SK-MEL-5 (cell line): ENCODE data around the gene INTS7. TPM values are rescaled to one million over a fixed set of nuclear protein-coding genes. Genes with fewer than 3 reads are reported as not detected.
"Not testable (repeated sequence)": the region's sequence is repeated elsewhere in the genome, so short reads cannot be mapped to it uniquely, and the experiment has no call there.

Source experiments
- DNase-seq: peaks from one replicate; pipeline ENCODE4 v3.0.0-alpha.2; 2016; ENCODE audit warnings: low read depth, low spot score
- in situ Hi-C: cut with HindIII; loops from 2 replicates; pipeline ENCODE4 v1.10.0; 2016; ENCODE audit warnings: low sequenced_read_pairs, high pct_unique_total_duplicates, low pct_unique_long_range_greater_than_20kb
- total RNA-seq: library from RNA; depleted of rRNA; stranded (reverse); fragments of >200 nt; shearing (Covaris generic); gene quantifications from 2 replicates; pipeline ENCODE4 v1.2.3, GENCODE V29; 2014

Gene INTS7
- total RNA-seq, 1 experiment from 2014 or later: 20.7 TPM

DNA sequence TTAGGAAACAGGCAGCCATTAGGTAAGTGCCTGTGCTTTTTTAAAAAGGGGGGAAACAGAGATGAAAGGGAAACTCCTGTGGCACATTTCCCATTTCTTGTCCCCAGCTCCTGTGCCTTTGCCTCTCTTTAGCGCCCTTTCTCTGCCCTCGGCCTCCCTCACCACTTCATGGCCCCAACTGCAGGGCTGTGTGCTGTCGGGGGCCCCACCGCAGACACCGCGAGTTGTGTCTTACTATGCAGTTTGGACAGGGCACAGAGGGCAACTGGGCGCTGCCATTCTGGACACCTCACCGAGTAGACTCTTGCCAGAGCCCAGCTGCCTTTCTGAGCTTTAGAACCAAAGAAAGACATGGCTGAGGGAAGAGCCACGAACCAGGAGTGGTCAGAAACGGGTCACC is 111.1 kb downstream of the INTS7 start:
- no peak for DNase-seq
- in situ Hi-C loops: no loop called here

DNA sequence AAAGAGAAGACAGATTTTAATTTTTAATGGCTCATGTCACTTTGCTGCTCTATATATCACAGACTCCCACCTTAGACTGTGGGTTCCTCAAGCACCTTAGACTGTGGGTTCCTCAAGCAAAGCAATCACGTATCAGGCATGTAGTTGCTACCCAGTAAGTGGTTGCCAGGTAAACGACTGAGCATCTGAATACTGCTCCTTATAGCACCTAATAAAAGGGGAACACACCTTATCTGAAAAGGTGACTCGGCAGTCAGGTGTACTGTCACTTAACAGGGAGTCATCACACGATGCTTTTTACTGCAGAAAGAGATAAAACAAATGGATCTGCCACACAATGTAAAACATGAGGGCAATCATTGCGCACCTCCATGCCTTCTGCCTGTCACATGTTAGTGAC is 112.3 kb downstream of the INTS7 start:
- no peak for DNase-seq
- in situ Hi-C loops: no loop called here

DNA sequence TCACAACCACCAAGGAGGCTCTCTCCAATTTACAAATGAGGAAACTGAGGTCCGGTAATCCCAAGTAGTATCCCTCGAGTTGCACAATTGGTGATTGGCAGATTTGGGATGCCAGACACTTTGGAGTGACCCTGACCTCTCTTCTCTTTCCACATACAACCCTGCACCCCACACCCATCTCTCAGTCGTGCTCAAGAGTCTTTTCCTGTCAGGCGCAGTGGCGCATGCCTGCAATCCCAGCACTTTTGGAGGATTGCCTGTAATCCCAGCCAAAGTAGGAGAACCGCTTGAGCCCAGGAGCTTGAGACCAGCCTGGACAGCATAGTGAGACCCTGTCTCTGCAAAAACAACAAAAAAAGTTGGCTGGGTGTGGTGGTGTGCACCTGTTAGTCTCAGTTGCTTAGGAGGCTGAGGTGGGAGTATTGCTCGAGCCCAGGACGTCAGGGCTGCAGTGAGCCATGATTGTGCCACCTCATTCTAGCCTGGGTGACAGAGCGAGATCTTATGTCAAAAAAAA is 113.7 kb downstream of the INTS7 start:
- in situ Hi-C loops: no loop called here
- no peak for DNase-seq

DNA sequence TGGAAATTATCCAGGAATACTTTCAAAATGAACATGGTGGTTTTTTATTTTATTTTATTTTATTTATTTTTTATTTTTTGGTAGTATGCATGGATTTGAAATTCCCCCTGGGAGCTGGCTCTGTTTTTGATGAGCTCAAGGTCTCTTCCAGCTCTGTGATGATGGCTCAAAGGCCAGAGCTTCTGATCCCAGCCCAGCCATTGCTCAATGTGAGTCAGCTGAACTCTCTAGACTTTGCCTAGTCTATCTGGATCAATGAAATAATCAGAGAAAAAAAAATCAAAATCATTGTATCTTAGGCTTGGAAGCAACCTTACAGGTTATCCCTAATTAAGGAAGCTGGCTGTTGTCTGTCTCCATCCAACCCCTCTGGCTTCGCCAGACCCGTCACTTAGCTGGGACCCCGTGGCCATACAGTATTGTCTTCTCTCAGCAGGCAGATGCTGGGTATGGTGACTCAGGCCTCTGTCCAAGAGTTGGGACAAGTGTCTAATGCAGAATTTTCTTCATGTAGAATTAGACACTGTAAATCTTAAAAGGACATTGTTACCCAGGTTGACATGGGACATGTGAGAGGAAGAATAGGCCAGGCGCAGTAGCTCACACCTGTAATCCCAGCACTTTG is 114.6 kb downstream of the INTS7 start:
- in situ Hi-C loops: no loop called here

DNA sequence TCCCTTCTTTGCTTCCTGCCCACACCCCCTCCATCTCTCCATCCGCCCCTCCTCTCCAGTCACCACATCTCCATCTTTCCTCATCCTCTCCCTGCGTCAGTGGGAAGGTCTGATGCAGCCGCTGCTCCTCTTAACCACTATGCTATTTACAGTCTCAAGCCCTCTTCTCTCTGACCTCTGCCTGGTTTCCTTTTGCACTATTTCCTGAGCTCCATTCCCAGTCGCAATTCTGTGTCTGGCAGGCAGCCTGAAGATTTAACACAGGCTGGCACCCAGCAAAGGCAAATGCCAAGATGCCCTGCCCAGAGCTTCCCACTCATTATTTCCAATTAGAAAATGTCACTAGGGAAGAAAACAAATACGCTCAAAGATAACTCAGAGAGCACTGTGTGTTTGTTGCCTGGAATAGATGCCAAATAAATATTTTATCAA is 115.2 kb downstream of the INTS7 start:
- in situ Hi-C loops: no loop called here
- no peak for DNase-seq

More for the DNA sequence above, 114.6 kb downstream of the INTS7 start:
- DNase-seq: no peak

DNA sequence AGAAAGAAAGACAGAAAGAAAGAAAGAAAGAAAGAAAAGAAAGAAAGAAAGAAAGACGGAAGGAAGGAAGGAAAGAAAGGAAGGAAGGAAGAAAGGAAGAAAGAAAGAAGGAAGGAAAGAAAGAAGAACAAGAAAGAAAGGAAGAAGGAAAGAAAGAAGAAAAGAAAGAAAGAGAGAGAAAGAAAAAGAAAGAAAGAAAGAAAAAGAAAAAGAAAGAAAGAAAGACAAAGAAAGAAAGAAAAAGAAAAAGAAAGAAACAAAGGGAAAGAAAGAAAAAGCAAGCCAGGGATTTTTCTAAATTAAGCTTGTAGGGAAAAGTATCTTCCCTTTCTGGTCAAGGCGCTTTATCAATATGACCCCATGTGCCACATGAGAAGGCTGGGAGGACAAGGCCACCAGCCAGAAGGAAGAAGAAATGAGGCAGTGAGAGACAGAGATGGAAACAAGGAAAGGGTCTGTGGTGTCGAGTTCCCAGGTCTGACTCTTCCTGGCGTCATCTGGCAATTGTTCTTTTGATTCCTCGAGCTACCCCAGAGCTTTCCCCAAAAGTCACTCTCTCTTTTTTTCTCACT is 116.4 kb downstream of the INTS7 start:
- DNase-seq: no peak
- in situ Hi-C loops: no loop called here

DNA sequence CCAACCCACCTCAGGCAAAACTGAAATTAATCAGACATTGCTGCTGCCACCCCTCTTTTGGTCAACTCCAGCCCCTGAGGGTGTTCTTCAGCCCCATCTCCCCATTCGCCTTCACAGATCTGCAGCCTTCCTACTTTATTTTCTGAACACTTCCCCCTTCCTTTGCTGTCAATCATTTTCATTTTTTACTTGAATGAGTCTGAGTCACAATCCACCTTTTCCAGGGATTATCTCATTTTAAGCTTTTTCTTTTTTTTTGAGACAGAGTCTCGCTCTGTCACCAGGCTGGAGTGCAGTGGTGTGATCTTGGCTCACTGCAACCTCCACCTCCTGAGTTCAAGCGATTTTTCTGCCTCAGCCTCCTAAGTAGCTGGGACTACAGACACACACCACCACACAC is 118.9 kb downstream of the INTS7 start:
- DNase-seq, in situ Hi-C loops: not testable (repeated sequence)

DNA sequence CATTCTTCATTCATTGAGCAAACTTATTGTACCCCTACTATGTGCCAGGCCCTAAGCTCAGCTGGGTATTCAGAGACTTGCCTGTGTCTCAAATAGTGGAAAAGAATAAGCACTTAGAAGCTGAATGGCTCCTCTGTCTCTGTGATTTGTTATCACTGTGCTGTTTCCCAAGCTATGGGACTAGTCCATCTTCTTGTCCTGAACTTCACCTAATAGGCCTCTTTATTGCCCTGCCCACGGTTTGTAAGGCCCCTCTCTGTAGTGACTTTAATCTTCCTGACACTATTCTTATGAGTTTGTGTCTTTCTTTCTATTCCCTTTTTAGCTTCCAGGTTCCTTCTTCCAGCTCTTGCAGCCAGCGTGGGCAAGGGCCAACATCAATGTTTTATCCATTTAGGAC is 119.4 kb downstream of the INTS7 start:
- no peak for DNase-seq
- in situ Hi-C loops: no loop called here

DNA sequence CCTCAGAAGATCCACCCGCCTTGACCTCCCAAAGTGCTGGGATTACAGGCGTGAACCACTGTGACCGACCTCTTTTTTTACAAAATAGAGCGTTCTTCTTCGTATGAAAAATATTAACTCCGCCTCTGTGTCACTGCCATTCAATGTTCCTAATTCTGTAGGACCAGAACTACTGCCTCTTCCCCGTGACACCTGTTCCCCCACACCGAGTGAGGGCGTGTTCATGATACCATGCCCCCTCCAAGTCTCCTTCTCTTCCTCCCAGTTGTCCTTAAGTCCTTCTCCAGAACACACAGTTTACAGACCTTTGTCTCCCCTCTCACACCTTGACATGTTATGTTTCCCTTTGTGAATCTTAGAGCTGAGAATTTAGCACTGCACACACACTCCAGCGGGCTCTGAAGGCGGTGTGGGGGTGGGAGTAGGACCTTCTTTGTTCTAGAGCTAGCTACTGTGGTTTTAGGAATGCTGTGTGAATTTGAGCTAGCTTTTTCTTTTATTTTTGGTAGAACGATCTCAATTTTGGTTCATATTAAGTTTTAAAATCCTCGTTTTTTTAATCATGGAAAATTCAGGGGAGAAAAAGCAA is 122.4 kb downstream of the INTS7 start:
- DNase-seq: no peak
- in situ Hi-C loops: no loop called here

DNA sequence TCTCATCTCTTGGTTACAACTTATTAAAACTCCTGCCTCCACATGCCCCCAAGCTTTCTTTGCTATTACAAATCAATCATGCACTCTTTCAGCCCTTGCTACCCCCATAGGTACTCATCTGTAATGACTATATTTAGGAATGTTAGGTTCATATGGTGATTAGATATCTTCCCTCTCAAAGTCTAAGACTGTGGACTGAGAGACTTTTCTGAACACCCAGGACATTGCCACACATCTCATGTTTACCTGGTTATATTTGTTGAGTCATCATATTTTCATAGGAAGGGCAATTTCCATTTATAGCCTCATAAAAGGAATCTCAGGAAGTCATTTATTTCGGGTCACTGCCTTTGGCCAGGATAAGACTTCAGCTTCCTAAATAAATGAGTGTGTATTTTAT is 123.3 kb downstream of the INTS7 start:
- no peak for DNase-seq
- in situ Hi-C loops: no loop called here

DNA sequence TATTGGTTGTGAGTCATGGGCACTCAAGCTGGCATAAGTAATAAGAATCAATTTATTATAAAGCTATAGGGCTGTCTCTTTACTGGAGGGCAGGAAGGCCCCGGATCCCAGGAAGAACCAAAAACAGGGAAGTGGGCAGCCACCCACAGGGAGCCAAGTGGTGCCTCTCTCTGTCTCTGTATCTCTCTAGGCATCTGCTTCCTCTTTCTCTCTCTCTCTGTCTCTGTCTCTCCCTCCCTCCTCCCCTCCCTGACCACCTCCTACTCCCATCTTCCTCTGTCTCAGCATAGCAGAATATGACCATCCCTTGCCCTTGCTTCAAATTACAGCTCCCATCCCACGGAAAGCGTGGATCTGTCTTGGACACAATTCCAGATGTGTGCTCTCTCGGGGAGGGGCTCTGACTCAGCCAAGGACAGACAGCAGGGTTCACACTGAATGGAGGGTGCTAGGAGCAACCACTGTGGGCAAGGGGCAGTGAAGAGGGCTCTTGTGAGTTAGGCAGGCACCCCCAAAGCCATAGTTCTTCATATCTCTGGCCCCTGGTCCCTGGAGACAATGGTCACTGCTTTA is 124.4 kb downstream of the INTS7 start:
- DNase-seq: no peak
- in situ Hi-C loops: no loop called here

DNA sequence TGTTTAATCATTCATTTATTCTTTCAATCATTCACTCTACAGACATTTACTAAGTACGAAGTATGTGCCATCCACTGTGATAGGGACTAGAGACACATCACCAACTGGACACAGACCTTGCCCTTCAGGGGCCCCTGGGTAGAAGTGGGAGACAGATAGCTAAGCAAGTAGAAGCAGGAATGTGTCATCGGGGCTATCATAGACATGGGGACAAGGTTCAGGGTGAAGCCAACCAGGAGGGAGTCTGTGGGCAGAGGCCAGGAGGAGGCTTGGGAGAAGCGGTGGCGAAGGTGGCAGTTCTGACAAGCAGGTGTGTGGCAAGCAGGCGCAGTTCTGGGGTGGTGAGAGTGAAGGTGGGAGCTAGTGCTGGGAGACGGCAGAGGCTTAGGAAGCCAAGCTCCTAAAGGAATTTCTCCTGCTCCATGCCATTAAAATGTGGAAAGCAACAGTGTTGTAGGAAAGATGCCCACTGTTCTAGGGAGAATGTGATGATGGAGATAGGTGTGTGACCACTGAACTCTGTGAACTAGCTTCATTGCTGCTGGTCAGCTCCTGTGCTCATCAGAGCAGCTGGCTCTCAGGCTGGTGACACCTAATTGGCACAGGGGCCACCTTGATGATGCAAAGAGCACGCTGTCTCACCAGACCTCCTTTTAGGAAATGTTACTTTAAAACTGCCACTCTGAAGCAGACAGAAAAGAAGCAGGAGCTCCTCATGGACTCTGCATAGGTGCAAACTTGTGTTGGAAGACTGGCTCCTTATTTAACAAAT is 125.1 kb downstream of the INTS7 start:
- in situ Hi-C loops: no loop called here
- no peak for DNase-seq

DNA sequence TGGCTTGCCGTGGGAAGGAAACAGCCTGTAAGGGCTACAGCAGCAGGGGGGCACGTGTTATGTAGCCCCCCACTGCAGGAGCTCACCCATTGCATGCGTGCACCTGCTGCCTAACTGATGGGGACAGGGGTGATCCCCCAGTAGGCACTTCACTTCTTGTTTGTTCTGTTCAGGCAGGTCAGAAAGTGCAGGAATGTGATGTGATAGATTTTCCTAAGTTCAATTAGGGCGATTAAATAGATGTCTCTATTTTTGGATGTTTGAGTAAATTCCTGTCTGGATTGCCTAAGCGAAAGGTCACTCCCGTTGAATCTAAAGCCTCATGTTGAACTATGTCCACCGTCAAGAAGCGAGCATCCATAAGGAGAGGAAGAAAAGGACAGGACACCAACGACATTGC is 126.0 kb downstream of the INTS7 start:
- no peak for DNase-seq
- in situ Hi-C loops: no loop called here

DNA sequence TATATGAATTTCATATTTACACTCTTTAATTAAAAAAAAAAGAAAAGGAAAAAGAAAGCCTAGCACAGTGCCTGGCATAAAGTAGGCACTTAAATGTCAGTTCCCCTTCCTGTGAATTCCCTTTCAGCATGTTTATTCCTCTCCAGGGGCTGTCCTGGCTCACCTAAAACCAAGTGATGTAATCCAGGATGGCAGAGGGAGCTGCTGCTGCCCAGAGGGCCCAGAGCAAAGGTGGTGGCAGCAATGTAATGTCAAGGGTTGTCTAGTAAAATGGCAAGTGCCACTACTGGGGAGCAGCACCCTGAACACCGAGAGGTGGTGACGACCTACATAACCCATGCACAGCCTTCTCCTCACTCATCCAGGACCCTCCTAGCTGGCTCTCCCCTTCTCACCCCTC is 126.4 kb downstream of the INTS7 start:
- DNase-seq: no peak
- in situ Hi-C loops: no loop called here

DNA sequence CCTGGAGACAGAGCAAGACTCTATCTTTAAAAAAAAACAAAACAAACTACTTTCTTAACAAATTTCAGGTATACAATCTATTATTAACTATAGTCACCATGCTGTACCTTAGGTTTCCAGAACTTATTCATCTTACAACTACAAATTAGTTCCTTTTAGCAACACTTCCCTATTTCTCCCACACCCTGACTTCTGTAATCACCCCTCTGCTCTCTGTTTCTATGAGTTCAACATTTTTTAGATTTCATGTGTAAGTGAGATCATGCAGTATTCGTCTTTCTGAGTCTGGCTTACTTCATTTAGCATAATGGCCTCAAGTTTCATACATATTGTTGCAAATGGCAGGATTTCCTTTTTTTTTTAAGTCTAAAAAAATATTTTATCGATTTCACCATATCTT is 126.9 kb downstream of the INTS7 start:
- no peak for DNase-seq
- in situ Hi-C loops: no loop called here

DNA sequence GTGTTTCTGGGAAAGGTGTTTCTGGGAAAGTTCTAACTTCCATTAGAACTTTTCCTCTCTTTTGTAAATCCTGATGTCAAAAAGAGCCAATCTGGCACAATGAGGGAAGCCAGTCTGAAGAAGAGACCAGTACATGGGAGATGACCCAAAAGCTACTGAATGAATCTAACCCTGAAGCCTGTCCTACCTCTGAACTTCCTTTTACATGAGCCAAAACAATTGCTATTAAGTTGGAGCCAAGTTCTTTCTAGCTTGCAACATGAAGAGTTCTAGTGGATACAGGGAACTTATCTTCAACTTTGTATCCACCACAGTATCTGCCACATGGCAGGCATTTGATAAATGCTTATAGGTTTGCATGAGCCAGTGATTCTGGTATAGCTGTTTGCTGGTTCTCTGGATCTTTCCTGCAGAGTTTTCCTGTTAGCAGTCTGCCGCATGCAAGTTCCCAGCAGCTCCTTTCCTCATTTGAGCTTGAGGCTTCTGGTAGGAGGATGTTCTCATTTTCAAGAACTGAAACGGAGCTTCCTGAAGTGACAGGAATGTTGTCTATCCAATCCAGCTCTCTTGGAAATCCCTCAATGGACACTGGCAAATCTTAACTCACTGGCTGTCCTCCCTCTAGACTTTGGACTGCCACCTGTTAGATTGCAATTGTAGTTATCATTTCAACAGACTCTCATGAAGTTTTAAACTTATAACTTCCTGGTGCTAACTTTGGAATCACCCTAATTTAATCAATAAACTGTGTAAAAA is 131.7 kb downstream of the INTS7 start:
- in situ Hi-C loops: no loop called here
- DNase-seq: no peak

DNA sequence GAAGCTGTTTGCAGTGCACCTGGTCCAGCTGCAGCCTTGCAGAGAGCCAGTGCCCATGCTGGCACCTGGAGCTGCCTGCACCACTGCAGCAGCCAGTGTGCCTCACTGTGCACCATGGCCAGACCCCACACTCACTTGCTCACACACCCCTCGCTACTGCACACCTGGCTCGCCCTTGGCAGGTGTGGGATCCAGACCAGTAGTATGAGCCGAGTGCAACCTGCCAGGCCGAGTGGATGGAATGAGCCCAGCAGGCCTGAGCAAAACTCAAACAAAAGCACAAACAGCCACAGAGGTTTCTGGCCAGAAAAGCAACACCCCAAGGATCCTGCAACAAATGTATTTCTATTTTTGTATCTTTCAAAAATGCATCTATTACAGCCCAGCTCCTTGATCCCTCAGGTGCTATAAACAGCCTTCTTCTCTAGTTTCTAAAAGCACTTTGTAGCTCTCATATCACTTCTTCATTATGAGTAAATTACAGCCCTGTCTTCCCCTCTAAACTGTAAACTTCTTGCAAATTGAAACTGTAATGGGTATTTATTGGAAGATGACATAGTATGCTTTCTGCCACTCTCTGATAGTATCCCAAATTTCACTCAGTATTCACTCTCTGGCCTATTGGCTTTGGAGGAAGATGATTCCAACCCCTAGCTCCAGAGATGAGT is 132.6 kb downstream of the INTS7 start:
- DNase-seq: no peak
- in situ Hi-C loops: no loop called here
